PC-9 (cell line): ENCODE results near the gene NID2.

Source experiments
- EZH2 ChIP-seq: fragments of 200-600 bp; sonication (generic); IDR thresholded peaks from 2 replicates; pipeline ENCODE4 v1.8.0; 2017; ENCODE audit warnings: antibody characterized with exemption, low read depth
- TF ChIP-seq, protein P1 (sequence below): fragments of 200-600 bp; sonication (generic); conservative IDR thresholded peaks from 2 replicates; pipeline ENCODE4 v1.6.1; 2017; ENCODE audit warnings: mixed run types, antibody characterized with exemption, mild to moderate bottlenecking, moderate library complexity

DNA sequence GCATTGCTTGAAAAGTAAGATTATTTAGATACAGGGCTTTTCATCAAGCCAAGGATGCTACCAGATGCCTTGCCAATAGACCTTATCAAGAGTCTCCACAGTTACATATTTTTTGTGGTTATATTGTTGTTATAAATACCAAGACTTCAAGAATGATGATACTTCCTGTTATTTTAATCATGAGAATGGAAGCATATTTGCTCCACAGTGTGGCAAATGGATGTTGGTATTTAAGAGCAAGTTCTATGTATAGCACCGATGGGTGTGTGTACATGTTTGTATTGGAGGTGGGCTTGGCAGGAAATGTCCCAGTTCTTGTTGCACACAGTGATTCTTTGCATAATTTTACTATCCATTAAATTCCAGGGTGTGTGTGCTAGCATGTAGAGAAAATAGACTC lies 4.4 kb upstream of the NID2 start:
- TF ChIP-seq, protein P1, sequence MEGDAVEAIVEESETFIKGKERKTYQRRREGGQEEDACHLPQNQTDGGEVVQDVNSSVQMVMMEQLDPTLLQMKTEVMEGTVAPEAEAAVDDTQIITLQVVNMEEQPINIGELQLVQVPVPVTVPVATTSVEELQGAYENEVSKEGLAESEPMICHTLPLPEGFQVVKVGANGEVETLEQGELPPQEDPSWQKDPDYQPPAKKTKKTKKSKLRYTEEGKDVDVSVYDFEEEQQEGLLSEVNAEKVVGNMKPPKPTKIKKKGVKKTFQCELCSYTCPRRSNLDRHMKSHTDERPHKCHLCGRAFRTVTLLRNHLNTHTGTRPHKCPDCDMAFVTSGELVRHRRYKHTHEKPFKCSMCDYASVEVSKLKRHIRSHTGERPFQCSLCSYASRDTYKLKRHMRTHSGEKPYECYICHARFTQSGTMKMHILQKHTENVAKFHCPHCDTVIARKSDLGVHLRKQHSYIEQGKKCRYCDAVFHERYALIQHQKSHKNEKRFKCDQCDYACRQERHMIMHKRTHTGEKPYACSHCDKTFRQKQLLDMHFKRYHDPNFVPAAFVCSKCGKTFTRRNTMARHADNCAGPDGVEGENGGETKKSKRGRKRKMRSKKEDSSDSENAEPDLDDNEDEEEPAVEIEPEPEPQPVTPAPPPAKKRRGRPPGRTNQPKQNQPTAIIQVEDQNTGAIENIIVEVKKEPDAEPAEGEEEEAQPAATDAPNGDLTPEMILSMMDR: no peak
- no peak for TF ChIP-seq EZH2
